Testis (tissue), 3 donors: ENCODE data around the gene HYAL1. TPM values are rescaled to one million over a fixed set of nuclear protein-coding genes. Genes with fewer than 3 reads are reported as not detected.

Experiments
- DNase-seq: peaks from one replicate; pipeline ENCODE4 v3.0.0-alpha.2; 2019
- H3K27ac ChIP-seq, 2 donors: fragments of 200-600 bp; sonication (generic); one replicate each; pipeline ENCODE4 v1.5.1; 2019
- H3K27me3 ChIP-seq: fragments of 200-600 bp; sonication (generic); one replicate; pipeline ENCODE4 v1.5.1; 2019
- H3K36me3 ChIP-seq: fragments of 200-600 bp; sonication (generic); one replicate; pipeline ENCODE4 v1.5.1; 2017; ENCODE audit warnings: low read depth; ENCODE audit errors: missing control alignments
- H3K4me1 ChIP-seq: fragments of 200-600 bp; sonication (generic); one replicate; pipeline ENCODE4 v1.5.1; 2019
- H3K4me3 ChIP-seq, 2 donors: fragments of 200-600 bp; sonication (generic); one replicate each; pipeline ENCODE4 v1.5.1; 2017 to 2019
- H3K9me3 ChIP-seq: fragments of 200-600 bp; sonication (generic); one replicate; pipeline ENCODE4 v1.5.1; 2017
- CTCF ChIP-seq, 3 experiments: fragments of 450-650 bp in 2 of 3; fragments of 200-600 bp in 1 of 3; sonication (generic) in 1 of 3; IDR thresholded peaks; one replicate each; pipeline ENCODE4 v1.5.1; 2016 to 2019; ENCODE audit warnings: antibody characterized with exemption in 3 of 3, mild to moderate bottlenecking in 2 of 3, moderate library complexity in 1 of 3
- POLR2A ChIP-seq: fragments of 450-650 bp; IDR thresholded peaks from one replicate; pipeline ENCODE4 v1.6.1; 2017; ENCODE audit warnings: antibody characterized with exemption, mild to moderate bottlenecking, moderate library complexity
- WGBS, 2 donors: methylation state at CpG; one replicate each; pipeline ENCODE4 v1.1.5; 2018; 5-methylcytosine and 5-hydroxymethylcytosine counted together
- intact Hi-C: fragments of 100-400 bp; cut with DNase I; formaldehyde crosslinking; loops from one replicate; pipeline ENCODE4 v1.15.1; 2023; ENCODE audit warnings: low total_unique reads
- polyA plus RNA-seq: library from polyadenylated mRNA; stranded (reverse); fragments of 350-450 nt; fragmentation: Illumina TruSeq; extraction: RNeasy Lipid Tissue Mini Kit (QIAGEN cat#74804); gene quantifications from one replicate; pipeline ENCODE4 v1.2.3, GENCODE V29; 2014; ENCODE audit warnings: low read depth, low replicate concordance; ENCODE audit not compliant: insufficient read depth
- total RNA-seq, 2 donors: library from RNA; depleted of rRNA; stranded (reverse); fragments of >200 nt; gene quantifications; one replicate each; pipeline ENCODE4 v1.2.3, GENCODE V29; 2016

Gene HYAL1
- total and polyA plus RNA-seq, 3 donors from 2014 or later = 2.7 to 3.7 (median 3.2) TPM

DNA sequence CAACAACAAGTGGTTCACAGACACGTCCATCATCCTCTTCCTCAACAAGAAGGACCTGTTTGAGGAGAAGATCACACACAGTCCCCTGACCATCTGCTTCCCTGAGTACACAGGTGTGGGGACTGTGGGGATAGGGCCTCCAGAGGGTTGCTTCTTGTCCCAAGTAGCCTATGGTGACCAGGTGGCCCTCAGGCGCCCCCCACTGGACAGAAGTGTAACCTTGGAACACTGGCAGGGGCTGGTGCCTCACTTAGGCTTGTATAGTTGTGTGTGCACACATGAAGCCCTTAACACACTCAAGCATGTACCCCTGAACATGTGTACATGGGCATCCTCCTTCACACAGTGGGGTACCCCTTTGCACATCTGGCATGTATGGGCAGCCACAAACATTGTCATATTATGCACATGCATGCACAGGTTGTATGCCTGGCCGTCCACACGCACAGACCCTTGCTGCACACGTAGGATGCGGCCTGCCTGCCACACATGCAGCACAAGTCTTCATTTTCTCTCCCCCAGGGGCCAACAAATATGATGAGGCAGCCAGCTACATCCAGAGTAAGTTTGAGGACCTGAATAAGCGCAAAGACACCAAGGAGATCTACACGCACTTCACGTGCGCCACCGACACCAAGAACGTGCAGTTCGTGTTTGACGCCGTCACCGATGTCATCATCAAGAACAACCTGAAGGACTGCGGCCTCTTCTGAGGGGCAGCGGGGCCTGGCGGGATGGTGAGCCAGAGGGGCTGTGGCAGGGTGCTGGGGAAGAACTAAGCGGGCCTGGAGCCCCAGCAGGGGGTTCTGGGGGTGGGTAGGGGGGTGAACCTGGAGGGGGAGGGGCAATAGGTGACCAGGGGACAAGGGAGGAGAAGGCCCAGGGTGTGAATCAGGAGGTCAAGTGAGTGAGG, 46.1 kb downstream of the HYAL1 start:
- 89 to 92% methylated on average over 20 of the region's 20 CpGs for WGBS, 2 donors
- peak in 1 of 3 experiments; percentile 9 for TF ChIP-seq CTCF (IDR thresholded peaks at IDR 0.05)
- TF ChIP-seq POLR2A = no peak
- H3K4me3 ChIP-seq = no peak overlapping the region
- H3K9me3 ChIP-seq = no peaks in the 10 kb centered on the region
- H3K4me1 ChIP-seq = peaks cover 20% of the 10 kb centered on the region
- no peak overlapping the region for H3K27ac ChIP-seq
- H3K36me3 ChIP-seq = no peaks in the 10 kb centered on the region
- intact Hi-C loops = loop anchor here (10.0 kb wide), 1 partner anchor 68 kb away; the partner anchor contains the start of genes HYAL2 and TUSC2
- peak; percentile 53 for DNase-seq
- H3K27me3 ChIP-seq = no peaks in the 10 kb centered on the region

DNA sequence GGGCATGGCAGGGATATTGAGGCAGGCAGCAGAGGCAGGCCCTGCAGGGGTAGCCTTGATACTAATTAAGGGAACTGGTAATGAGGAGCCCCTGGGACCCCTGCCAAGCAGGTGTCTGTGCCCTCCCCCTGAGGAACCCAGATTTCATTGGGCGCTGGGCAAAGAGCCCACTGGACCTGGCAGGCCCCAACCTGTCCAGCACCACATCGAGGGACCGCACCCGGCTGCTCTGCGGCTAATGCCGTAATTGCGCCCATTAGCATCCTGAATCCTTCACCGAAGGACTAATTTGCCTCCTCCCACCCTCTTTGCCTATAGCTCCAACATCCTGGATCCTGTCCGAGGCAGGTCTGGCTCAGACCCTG, 48.1 kb downstream of the HYAL1 start:
- no peak for DNase-seq
- intact Hi-C loops = loop anchor here (10.0 kb wide), 1 partner anchor 70 kb away; the partner anchor contains the start of genes HYAL2 and TUSC2
- Histone ChIP-seq H3K9me3 (no peaks in the 10 kb centered on the region), H3K4me3 (no peak overlapping the region), H3K4me1 (peaks cover 16% of the 10 kb centered on the region), H3K36me3 (no peaks in the 10 kb centered on the region), H3K27ac (peak overlapping the region in 1 of 2 donors; percentile 51), H3K27me3 (no peaks in the 10 kb centered on the region)
- WGBS, 2 donors = 89 to 91% methylated on average over 7 to 9 of the region's 9 CpGs
- no peak for TF ChIP-seq POLR2A
- no peak for TF ChIP-seq CTCF (IDR thresholded peaks at IDR 0.05)

DNA sequence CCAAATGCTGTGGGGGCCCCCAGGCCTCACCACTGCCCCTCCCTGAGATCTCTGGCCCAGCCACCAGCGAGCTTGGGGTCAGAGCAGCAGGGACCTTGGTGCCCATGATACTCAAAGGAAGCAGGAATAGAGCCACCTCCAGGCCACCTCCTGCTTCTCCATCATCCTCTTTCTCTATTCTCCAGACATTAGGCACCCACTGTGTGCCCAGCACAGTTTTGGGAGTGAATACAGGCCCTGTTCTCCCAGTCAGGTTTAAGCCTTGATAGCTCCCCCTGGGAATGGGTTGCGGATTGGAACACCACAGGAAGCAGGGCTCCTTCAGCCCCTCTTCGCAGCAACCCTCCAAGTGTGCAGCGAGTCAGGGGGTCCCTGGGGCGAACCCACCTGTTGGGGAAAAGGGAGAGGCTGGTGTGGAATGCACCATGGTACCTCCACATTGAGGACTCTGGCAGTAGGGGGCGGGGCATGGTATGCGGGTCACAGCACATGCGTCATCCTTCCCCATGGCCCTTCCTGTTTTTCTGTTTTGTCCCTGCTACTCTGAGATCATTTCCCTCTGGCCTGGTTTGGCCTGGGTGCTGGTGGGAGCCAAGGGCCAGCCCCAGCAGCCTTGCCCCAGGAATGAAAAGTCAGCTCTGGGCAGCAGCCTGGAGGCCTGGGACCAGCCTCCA, 48.7 kb downstream of the HYAL1 start:
- Histone ChIP-seq H3K36me3 (no peaks in the 10 kb centered on the region), H3K4me3 (no peak overlapping the region), H3K4me1 (peaks cover 19% of the 10 kb centered on the region), H3K27me3 (no peaks in the 10 kb centered on the region), H3K9me3 (no peaks in the 10 kb centered on the region), H3K27ac (peak overlapping the region; percentile 50 to 51)
- intact Hi-C loops = loop anchor here (10.0 kb wide), 1 partner anchor 70 kb away; the partner anchor contains the start of genes HYAL2 and TUSC2
- 90 to 91% methylated on average over 4 to 8 of the region's 8 CpGs for WGBS, 2 donors
- DNase-seq = peak; percentile 54
- TF ChIP-seq POLR2A (no peak), CTCF (IDR thresholded peaks at IDR 0.05) (no peak)

DNA sequence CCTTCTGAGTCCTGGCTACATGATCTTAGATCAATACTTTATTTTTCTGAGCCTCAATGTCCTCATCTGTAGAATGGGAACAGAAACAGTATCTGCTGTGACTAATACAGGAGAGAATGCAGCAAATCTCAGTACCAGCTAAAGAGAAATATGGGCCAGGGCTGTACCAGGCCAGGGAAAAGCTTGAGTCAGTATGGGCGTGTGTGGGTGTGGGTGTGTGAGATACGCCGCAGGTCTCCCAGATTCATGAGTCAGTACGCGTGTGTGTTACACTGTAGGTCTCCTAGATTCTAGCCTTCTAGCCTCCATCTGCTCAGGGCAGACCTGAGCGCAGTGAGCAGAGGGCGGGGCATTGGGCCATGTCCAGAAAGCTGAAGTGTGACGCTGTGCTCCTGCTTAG, 52.2 kb downstream of the HYAL1 start:
- no peak for TF ChIP-seq POLR2A
- TF ChIP-seq CTCF (IDR thresholded peaks at IDR 0.05) = no peak
- Histone ChIP-seq H3K27ac (no peak overlapping the region), H3K9me3 (no peaks in the 10 kb centered on the region), H3K36me3 (no peaks in the 10 kb centered on the region), H3K4me1 (peaks cover 43% of the 10 kb centered on the region), H3K4me3 (no peak overlapping the region), H3K27me3 (no peaks in the 10 kb centered on the region)
- intact Hi-C loops = loop anchor here (10.0 kb wide), 1 partner anchor 74 kb away; the partner anchor contains the start of genes HYAL2 and TUSC2
- no peak for DNase-seq
- 82 to 92% methylated on average over 7 to 8 of the region's 8 CpGs for WGBS, 2 donors
